PC-3 (cell line): Measurements from ENCODE around the gene PSG6.
"Not testable (repeated sequence)": the region's sequence is repeated elsewhere in the genome, so short reads cannot be mapped to it uniquely, and the experiment has no call there.

Source experiments
- CTCF ChIP-seq: fragments of 300-600 bp; sonication (generic); conservative IDR thresholded peaks from 2 replicates; pipeline ENCODE4 v1.5.1; 2017; ENCODE audit warnings: antibody characterized with exemption, low read depth, mild to moderate bottlenecking, low read length
- EZH2 ChIP-seq: fragments of 300-600 bp; sonication (generic); IDR thresholded peaks from one replicate; pipeline ENCODE4 v1.6.1; 2017; ENCODE audit warnings: antibody characterized with exemption, mild to moderate bottlenecking, low read length; ENCODE audit not compliant: unreplicated experiment
- EZH2phosphoT487 ChIP-seq: fragments of 300-600 bp; sonication (generic); IDR thresholded peaks from 2 replicates; pipeline ENCODE4 v1.6.1; 2018; ENCODE audit warnings: mild to moderate bottlenecking, antibody characterized with exemption, low read length, borderline replicate concordance

GRCh38 chr19:42887876-42888445 is 29.7 kb downstream of the PSG6 start:
- TF ChIP-seq CTCF, EZH2, EZH2phosphoT487: not testable (repeated sequence)
